OCI-LY7 (cell line): ENCODE measurements around the gene IFI27L1. TPM values are rescaled to one million over a fixed set of nuclear protein-coding genes. Genes with fewer than 3 reads are reported as not detected.

ENCODE experiments used
- BruUV-seq: library from RNA; stranded (reverse); fragments of 400-500 nt; replicated peaks from 2 replicates; lab custom pipeline; 2021; lab: Mats Ljungman, UMichigan
- CTCF ChIA-PET: fragments of 300-600 bp; sonication (Branson Sonifier 250); formaldehyde crosslinking; loops from one replicate; lab custom pipeline; 2022; ENCODE audit warnings: antibody characterized with exemption; ENCODE audit not compliant: unreplicated experiment; lab: Charles Lee
- POLR2A ChIA-PET: fragments of 300-600 bp; sonication (Branson Sonifier 250); formaldehyde crosslinking; loops from one replicate; lab custom pipeline; 2022; ENCODE audit warnings: antibody characterized with exemption; lab: Charles Lee
- DNase-seq: peaks from one replicate; pipeline ENCODE4 v3.0.0-alpha.2; 2015; ENCODE audit warnings: low spot score
- H2AFZ ChIP-seq: fragments of 200-600 bp; sonication (generic), shearing (Covaris generic); 2 replicates; pipeline ENCODE4 v1.6.1; 2014; ENCODE audit warnings: mild to moderate bottlenecking, antibody characterized with exemption, low read length, moderate library complexity
- H3K27ac ChIP-seq: fragments of 200-600 bp; sonication (generic); 2 replicates; pipeline ENCODE4 v1.5.1; 2014; ENCODE audit warnings: mixed run types, low read depth, mild to moderate bottlenecking, moderate library complexity, low read length, inconsistent platforms; ENCODE audit not compliant: poor library complexity, severe bottlenecking
- H3K36me3 ChIP-seq: fragments of 200-600 bp; sonication (generic); 2 replicates; pipeline ENCODE4 v1.6.1; 2014; ENCODE audit warnings: mild to moderate bottlenecking, antibody characterized with exemption, low read length, moderate library complexity, mixed read lengths; ENCODE audit not compliant: insufficient read depth
- H3K4me1 ChIP-seq: fragments of 200-600 bp; sonication (generic); 2 replicates; pipeline ENCODE4 v1.5.1; 2014; ENCODE audit warnings: mild to moderate bottlenecking, low read length; ENCODE audit not compliant: insufficient read depth, poor library complexity, severe bottlenecking
- H3K4me2 ChIP-seq: fragments of 200-600 bp; sonication (generic); 2 replicates; pipeline ENCODE4 v1.6.1; 2014; ENCODE audit warnings: mild to moderate bottlenecking, low read length
- H3K4me3 ChIP-seq: fragments of 200-600 bp; sonication (generic); 2 replicates; pipeline ENCODE4 v1.5.1; 2014; ENCODE audit warnings: mild to moderate bottlenecking, low read depth, low read length; ENCODE audit not compliant: poor library complexity, severe bottlenecking
- H3K79me2 ChIP-seq: fragments of 200-600 bp; sonication (generic); 2 replicates; pipeline ENCODE4 v1.6.1; 2016; ENCODE audit warnings: low read depth, mild to moderate bottlenecking, low read length, moderate library complexity, mixed read lengths; ENCODE audit not compliant: insufficient read depth
- H3K9me2 ChIP-seq: fragments of 200-600 bp; sonication (generic); 2 replicates; pipeline ENCODE4 v1.6.1; 2016; ENCODE audit warnings: mild to moderate bottlenecking, low read length, mixed read lengths; ENCODE audit not compliant: insufficient read depth
- H3K9me3 ChIP-seq: fragments of 200-600 bp; sonication (generic); 2 replicates; pipeline ENCODE4 v1.6.1; 2014; ENCODE audit warnings: mild to moderate bottlenecking, mixed run types, low read length, mixed read lengths
- H4K20me1 ChIP-seq: fragments of 200-600 bp; sonication (generic); 2 replicates; pipeline ENCODE4 v1.6.1; 2014; ENCODE audit warnings: mild to moderate bottlenecking, antibody characterized with exemption, low read length, moderate library complexity, mixed read lengths; ENCODE audit not compliant: insufficient read depth
- CTCF ChIP-seq: fragments of 200-600 bp; sonication (generic); conservative IDR thresholded peaks from 2 replicates; pipeline ENCODE4 v1.5.1; 2014; ENCODE audit warnings: mild to moderate bottlenecking, antibody characterized with exemption, low read length, moderate library complexity, mixed read lengths
- EZH2phosphoT487 ChIP-seq: fragments of 200-600 bp; sonication (generic); IDR thresholded peaks from 2 replicates; pipeline ENCODE4 v1.6.1; 2018; ENCODE audit warnings: low read depth, borderline replicate concordance, mild to moderate bottlenecking, mixed run types, antibody characterized with exemption, low read length, moderate library complexity, mixed read lengths
- intact Hi-C: fragments of 100-400 bp; cut with micrococcal nuclease; formaldehyde crosslinking; loops from one replicate; pipeline ENCODE4 v1.10.0; 2022; ENCODE audit not compliant: unreplicated experiment
- total RNA-seq, 2 experiments: library from RNA; depleted of rRNA in 1 of 2; stranded (reverse); fragments of >200 nt in 1 of 2; shearing (Covaris generic) in 1 of 2; gene quantifications; 2 replicates each; pipeline ENCODE4 v1.2.3, GENCODE V29; 2014 to 2022

Gene IFI27L1
- total RNA-seq, 2 experiments from 2014 or later: 49.0 to 61.5 TPM

DNA sequence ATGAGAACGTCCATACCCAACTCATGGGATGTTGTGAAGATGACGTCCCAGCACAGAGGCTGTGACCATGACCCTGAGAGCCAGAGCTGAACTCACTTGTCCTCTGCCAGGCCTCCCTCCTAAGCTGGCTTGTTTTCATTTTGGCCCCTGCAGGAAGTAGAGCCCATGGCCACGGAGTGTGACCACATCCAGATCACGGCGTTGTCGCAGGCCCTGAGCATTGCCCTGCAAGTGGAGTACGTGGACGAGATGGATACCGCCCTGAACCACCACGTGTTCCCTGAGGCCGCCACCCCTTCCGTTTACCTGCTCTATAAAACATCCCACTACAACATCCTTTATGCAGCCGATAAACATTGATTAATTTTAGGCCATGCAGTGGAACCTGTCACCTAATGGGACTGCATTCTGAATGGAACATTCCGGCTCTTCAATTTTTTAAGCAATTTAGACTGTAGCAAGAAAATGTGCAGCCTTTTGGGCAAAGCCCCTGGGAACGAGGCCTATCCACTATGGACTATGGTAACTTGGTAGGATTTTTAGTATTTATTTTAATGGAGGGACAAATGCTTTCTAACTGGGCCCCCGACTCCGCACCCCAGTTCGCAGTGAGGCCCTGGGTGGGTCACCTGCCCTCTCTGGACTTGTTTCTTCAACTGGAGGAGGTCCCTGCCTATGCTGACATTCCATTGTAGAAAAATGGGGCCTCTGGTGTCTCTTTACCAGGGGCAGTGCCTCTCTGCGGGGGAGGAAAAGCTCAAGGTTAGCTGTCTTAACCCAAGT, 35.4 kb upstream of the IFI27L1 start:
- no peaks in the 10 kb centered on the region for H3K4me1 ChIP-seq
- POLR2A ChIA-PET: interaction anchor here (0.8 kb wide), 1 partner anchor 8 kb away, joined by 4 read pairs; no protein-coding TSS in a partner anchor
- H3K36me3 ChIP-seq: peaks cover 38% of the 10 kb centered on the region
- no peak overlapping the region for H3K27ac ChIP-seq
- no peak for TF ChIP-seq CTCF
- no peak for TF ChIP-seq EZH2phosphoT487
- no TSS peak for BruUV-seq
- intact Hi-C loops: no loop called here
- H3K9me2 ChIP-seq: no peaks in the 10 kb centered on the region
- no peaks in the 10 kb centered on the region for H3K79me2 ChIP-seq
- no peak overlapping the region for H2AFZ ChIP-seq
- no peaks in the 10 kb centered on the region for H3K9me3 ChIP-seq
- H4K20me1 ChIP-seq: no peaks in the 10 kb centered on the region
- H3K4me3 ChIP-seq: no peak overlapping the region
- H3K4me2 ChIP-seq: no peak overlapping the region
- no peak for DNase-seq
- CTCF ChIA-PET: no interaction called here

DNA sequence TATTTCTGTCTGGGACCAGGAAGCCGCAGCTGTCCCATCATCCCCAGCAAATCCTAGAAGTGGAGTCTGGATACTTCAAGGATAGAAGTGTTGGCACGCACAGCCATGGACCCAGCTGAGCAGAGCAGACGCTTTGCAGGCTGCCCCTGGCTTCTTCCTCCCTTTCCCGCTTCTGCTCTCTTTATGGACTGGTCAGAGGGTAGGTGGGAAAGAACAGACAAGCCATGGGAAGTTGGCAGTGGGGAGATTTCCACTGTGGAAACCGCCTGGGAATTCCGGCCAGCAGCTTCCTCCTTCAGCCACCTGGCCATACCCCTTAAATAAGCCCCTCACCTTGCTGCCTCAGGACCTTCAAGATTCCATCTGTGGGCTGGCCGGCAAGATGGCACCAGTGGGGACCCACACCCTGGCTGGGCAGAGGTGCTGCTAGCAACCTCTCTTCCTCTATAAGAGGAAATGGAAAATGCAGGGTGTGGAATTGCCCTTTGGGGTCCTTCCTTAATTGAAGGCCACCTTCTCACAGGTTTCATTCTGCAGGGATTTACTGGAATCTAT, 34.3 kb upstream of the IFI27L1 start:
- no peak for TF ChIP-seq EZH2phosphoT487
- no peak for TF ChIP-seq CTCF
- no peaks in the 10 kb centered on the region for H3K4me1 ChIP-seq
- H2AFZ ChIP-seq: no peak overlapping the region
- ChIA-PET POLR2A (interaction anchor here (0.6 to 0.8 kb wide), 3 partner anchors 9 to 1610 kb away, joined by 3 to 4 read pairs (median 4); no protein-coding TSS in a partner anchor), CTCF (interaction anchor here (0.6 kb wide), 1 partner anchor 10 kb away, joined by 3 read pairs; no protein-coding TSS in a partner anchor)
- no peak overlapping the region for H3K4me2 ChIP-seq
- intact Hi-C loops: no loop called here
- H3K9me3 ChIP-seq: no peaks in the 10 kb centered on the region
- no peaks in the 10 kb centered on the region for H3K9me2 ChIP-seq
- no peak overlapping the region for H3K27ac ChIP-seq
- no peaks in the 10 kb centered on the region for H3K79me2 ChIP-seq
- peaks cover 47% of the 10 kb centered on the region for H3K36me3 ChIP-seq
- BruUV-seq: no TSS peak
- H3K4me3 ChIP-seq: no peak overlapping the region
- H4K20me1 ChIP-seq: no peaks in the 10 kb centered on the region
- no peak for DNase-seq

GRCh38 chr14:94047581-94047980, 33.5 kb upstream of the IFI27L1 start:
- no peak overlapping the region for H3K27ac ChIP-seq
- no peak for DNase-seq
- H3K9me2 ChIP-seq: no peaks in the 10 kb centered on the region
- peaks cover 55% of the 10 kb centered on the region for H3K36me3 ChIP-seq
- H3K4me2 ChIP-seq: no peak overlapping the region
- ChIA-PET POLR2A (no interaction called here), CTCF (no interaction called here)
- no peak overlapping the region for H2AFZ ChIP-seq
- intact Hi-C loops: no loop called here
- H3K4me3 ChIP-seq: no peak overlapping the region
- H3K4me1 ChIP-seq: no peaks in the 10 kb centered on the region
- H3K9me3 ChIP-seq: no peaks in the 10 kb centered on the region
- no peaks in the 10 kb centered on the region for H4K20me1 ChIP-seq
- TF ChIP-seq EZH2phosphoT487: no peak
- TF ChIP-seq CTCF: no peak
- no TSS peak for BruUV-seq
- H3K79me2 ChIP-seq: no peaks in the 10 kb centered on the region
